Activated CD4-positive, alpha-beta T cell treated with anti-CD3 and anti-CD28 coated beads, Interleukin-2, amount 50 U/mL, for 16 hours (primary cell): ENCODE data around the gene TRPV5.

ENCODE experiments used
- DNase-seq: peaks from one replicate; pipeline ENCODE4 v3.0.0-alpha.2; 2020

Gene TRPV5

DNA sequence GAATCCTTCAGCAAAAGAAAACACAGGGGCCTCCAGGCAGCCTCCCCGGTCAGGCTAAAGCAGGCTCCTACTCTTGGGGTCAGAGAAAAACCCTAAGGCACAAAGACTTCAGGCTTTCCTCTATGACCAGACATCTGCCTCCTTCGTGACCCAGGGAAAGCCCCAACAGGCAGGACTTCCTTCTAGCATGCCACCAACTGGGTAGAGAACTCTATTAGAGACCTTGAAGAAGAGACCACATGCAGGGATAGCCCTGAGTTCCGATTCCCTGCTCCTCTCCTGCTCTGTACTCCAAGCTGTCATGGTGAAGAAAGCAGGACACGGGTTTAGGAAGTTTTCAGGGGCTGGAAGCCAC, 49.3 kb downstream of the TRPV5 start:
- no peak for DNase-seq

DNA sequence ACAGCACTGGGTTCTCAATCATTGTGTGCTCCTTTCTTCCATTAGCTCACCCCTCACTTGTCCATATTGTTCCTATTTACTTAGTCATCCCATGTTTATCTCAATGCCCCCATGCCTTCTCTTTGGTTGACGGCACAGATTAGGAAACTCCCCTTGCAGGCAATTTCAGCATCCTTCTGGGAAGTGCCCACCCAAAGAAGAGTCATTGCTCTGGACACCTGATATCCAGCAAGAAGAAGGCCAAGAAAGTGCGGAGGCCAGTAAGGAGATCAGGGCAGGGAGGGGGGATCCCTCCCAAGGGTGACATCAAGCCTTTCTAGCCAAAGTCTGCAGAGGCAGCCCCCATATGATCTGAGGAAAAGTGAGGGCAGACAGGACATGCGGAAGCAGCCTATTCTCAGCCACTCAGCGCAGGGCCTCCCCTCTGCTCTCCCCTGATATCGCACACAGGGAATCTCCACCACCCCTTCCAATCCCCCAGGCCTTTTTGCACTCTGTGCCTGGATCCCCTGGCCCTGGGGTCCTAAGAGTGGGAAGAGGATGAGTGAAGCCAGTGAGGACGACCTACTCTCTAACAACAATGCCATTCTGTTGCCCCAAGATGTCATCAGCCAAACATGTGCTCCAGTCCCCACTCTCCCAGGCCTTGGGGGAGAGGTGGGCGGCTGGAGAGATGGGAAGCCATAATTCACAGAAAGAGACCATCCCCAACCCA, 49.8 kb downstream of the TRPV5 start:
- no peak for DNase-seq

DNA sequence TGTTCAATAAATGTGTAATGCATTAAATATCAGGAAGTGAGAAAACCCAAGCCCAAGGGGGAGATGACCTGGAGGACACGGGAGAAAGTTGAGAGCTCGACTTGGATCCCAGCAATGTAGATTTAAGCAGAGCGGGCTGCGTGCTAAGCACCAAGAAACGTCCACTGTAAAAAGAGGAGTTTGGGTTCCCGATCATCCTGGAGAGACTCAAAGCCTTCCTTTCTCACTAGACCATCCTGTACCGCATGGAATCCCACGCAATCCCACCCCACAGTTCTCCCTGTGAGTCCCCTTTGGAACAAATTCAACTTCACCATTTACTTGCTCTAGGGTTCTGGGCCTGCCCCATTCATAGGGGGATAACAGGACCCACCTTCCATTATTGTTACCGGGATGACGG, 50.4 kb downstream of the TRPV5 start:
- no peak for DNase-seq

DNA sequence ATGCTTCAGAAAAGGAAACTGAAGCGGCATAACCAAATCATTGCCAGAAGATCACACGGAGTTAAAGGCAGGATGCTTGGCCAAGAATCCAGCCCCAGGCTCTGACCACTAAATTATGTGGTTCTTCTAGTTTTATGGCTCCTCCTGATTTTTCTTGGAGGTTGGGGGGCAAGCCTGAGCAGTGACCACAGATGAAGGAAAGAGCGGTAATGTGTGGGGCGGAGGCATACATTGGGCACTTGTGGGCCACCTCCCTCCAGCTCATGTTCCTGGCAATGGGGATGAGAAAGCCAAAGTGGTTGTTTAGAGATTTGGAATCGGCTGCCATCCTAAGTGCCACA, 51.2 kb downstream of the TRPV5 start:
- no peak for DNase-seq

DNA sequence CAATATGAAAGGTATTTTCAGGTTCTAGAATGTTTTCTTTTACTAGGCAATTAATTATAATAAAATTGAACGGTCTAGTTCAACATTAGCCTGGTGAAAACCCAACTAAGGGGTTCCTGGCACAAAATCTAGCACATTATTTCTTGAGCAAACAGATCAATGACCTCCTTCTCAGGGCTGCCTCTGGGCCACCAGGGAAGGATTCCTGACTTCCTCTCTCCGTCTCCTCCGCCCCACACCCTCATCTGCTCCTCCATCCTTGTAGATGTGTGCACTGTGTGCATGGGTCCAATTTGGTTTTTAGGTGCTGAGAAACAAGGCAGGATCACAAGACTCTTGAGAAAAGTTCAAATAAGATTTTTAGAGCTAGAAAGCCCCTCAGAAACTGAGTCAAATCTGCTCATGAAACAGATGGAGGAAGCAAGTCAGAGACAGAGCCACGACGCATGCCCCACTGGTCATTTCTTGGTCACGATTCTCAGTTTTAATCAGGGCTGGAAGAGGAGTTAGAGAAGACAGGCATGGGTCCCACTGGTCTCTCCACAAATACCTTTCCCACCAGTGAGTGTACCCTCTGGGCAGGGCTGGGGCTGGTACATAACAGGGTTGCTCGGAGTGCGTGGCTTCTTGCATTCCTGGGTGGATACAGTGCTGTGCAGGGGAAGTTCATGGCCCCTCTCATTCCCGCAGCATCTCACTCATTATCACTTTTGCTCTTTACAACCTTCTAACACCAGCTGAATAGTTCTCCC, 51.8 kb downstream of the TRPV5 start:
- DNase-seq = no peak

DNA sequence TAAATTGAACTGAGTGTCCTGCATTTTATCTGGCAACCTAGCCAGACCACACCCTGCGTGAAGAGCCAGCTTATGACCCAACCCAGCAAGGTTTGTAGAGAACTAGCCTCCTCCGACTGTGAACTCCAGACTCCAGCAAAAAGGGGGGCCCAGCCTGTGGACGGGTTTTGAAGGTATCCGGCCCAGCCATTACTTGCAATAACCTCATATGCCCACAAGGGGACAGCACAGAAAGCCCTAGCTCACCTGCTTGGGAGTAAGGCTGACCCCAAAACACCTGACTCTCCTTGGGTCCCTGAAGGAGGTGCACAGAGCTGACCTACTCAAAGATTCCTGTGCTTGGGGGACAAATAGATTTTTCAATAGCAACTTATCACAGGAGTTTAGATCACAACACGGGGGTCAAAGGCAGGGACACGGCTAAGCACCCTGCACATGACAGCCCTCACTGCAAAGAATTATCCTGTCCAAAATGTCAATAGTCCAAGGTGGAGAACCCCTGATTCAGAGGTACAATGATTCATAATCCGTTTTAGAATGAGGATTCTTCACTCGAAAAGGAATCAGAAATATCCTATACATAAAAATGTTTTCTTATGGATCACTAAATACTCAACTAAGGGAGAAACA, 52.6 kb downstream of the TRPV5 start:
- DNase-seq = peak; percentile 48

DNA sequence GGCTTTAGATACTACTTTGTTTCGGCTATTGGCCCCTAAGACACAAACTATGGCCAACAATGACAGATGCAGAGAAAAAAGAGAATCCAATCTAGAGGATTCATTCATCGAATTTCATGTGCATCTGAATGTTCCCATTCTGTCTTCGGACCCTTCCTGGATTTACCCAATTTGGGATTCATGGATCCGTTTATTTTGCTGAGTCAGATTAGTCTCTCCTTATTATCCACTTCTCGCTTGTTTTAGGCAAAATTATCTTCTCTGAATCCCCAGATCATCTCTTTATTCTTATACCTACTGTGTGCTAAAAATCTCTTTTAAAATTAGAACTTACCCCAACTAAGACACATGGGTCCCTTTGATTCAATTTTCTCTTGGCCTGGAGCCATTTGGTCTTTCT, 54.5 kb downstream of the TRPV5 start:
- DNase-seq = no peak

DNA sequence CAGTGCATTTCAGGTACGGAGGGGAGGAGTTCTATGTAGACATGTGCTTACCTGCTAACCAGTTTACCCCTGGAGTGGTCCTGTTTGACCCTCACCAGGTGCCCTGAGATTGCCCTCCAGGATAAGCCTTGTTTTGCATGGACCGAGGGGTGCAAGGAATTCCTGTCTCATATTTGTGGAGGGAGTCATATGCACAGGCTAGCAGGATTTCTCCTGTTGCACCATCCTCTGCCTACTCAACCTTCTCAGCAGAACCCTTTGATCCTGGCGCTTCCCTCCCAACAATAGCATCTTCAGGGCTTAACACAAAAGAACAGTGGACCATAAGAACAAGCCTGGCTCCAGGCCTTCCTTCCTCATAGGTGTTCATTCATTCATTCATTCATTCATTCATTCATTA, 55.2 kb downstream of the TRPV5 start:
- no peak for DNase-seq

DNA sequence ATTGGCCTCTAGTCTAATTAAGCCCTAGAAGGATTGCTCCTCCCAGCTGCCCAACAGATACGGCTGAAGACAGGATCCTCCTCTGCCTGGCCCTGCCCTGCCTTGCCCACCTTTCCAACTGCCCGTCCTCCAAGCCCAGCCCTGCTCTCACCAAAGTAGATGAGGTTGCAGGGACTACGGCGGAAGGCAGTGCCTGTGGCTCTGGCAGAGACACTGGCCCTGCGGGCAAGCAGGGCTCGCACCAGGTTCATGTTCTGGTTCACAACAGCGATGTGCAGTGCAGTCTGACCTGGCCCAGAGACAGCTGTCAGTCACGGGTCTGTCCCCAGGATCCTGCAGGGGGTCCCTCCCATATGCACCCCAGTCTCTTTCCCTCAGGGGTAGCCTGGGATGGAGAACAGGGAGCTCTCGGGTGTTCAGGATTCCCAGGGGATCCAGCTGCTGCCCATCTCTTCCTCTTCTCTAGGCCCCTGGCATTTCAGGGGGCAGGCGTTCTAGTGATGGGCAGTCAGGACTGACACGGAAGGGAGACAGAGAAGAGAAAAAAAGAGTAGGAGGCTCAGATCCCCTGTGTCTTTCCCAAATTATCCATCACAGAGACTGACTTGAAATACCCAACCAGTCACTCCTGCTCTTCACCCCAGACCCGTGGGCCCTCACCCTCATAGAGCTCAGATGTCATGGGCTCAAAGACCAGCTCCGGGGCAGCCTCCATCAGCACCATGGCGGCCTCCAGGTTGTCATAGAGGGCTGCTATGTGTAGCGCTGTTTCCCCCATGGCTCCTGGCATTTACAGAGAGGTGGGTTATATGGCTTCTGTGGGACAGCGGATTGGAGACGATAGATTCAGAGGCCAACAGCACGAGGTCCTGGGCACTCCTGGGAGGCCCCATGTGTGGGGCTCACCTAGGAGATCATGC, 56.3 kb downstream of the TRPV5 start:
- DNase-seq = no peak

DNA sequence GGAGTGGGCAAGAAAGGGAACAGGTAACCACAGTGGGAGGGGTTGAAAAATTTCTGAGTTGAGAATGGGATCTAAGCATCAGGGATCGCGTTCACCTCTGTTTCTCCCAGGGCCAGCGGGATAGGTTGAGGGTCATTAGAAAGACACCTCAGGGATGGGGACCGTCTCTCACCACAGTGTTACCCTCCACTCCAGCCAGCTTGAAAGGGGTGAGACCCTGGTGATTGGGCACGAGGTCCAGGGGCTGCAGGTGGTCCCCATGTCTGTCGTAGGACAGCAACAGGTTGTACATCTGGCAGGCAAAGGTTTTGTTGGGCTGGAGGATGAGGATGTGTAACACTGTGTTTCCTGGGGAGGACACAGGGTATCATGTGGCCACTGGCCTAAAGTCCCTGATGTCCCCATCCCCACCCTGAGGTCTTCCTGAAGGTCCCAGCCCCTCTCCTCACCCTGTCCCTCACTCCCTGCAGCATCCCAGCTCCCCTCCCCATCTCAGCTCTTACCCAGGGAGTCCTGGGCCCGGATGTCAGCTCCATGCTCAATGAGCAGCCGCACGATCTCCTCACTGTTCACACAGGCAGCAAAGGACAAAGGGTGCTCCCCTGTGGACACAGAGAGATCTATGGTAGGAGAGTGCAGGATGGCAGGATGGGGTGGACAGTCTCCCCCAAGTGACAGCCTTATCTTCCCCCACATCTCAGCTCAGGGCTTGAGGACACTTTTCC, 57.1 kb downstream of the TRPV5 start:
- DNase-seq = no peak

DNA sequence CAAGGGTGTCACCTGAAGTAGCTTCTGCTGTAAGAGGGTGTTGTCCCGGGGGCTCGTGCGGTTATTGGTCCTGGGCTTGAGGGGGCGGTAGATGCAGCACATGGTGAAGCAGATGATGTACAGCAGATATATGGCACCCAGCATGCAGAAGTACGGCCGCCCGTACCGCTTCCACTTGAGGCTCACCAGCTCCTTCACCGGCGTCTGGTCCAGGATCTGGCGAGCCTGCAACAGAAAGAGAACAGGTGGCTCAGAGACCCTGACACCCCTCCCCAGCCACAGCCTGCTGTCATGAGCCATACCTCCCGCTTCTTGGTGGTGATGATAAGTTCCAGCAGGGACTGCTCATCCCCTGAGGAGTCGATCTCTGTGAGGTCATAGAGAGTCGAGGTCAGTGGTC, 58.1 kb downstream of the TRPV5 start:
- DNase-seq = no peak

DNA sequence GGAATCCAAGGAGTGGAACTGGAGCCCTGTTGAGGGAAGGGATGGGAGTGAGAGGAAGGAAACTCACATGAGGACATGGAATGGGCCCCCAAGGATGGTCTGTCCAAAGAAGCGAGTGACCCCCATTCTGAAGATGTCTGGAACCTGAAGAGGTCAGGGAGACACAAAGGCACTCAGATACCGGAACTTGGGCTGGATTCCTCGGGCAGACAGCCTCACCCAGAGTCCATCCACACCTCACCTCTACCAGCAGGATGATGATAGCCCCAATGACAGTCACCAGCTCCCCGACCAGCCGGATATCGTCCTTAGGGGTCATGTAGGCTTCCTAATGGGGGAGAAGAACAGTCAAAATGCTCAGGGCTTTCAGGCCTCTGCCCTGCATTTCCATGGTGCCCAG, 58.7 kb downstream of the TRPV5 start:
- no peak for DNase-seq

DNA sequence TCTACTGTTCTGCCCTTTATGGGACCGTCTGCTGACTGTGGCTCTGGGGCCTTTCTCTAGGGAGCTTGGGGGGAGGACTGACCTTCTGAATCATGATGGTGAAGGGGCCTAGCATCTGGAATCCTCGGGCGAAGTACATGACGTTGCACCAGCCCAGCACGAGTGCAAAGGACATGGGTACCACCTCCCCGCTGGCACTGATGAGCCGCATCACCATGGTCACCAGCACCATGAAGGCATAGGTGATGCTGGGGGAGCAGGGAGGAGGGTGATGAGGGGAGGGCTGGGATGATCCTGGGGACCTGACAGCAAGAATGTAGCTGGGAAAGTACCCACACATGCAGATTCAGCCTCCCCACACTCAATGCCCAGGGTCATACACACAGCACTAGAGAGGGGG, 59.1 kb downstream of the TRPV5 start:
- no peak for DNase-seq

DNA sequence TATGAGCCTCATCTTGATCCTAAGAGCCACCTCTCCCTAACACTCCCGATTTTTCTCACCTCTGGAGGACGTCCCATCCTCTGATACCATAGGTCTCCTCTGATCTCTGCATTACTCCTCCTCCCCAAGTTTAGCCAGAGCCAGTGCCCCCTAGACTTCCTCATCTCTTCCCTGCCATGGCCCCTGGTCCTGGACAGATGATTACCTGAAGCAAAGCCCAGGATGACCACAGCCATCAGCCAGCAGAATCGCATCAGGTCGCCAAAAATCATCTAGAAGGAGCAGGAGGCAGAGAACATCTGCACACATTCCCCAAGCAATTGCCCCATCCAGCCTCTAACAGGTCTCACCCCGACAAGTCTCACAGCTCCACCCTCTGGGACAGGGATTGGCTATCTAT, 59.7 kb downstream of the TRPV5 start:
- no peak for DNase-seq

DNA sequence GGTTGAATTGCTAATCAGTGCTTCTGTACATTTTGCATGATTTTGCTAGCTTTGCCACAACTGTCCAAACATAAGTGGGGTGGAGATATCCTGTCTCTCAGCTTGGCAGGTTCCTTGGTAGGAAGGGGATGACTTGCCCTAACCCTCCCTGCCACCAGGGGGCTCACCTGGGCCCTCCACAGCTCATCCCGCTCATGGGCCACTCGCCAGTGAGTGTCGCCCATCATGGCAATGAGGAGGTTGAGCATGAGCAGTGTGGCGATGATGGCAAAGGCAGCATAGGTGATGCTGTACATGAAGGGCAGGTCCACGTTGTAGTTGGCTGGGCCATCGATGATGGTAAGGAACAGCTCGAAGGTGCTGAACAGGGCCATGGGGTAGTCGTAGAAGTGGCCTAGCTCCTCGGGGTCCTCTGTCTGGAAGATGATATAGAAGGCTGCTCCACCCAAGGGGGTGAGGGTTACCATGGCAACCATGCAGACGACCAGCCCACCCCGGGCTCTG, 60.2 kb downstream of the TRPV5 start:
- DNase-seq = peak; percentile 44

DNA sequence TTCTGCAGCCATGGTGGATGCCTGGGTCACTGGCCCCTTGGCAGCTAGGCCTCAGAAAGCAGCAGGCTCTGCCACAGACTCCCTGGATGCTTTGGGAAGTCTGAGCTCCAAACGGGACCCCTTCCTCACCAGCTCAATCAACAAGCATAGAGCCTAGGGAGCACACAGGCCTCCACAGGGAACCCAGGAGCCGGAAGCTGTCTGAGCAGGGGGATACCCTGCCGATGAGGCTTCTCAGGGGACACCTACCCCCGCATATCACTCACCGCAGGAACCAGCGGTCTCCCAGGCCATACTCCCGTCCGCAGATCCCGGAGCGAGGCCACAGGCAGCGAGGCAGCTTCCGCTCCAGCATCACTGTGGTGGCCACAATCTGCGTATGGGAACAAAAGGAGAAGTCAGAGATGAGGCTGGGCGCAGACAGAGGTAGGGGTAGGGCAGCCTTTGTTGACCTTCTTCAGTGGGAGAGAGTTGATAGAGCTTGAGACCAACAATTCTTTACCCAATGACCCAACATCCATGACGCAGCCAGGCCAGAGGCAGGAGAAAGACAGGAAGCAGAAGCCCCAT, 61.4 kb downstream of the TRPV5 start:
- DNase-seq = no peak

DNA sequence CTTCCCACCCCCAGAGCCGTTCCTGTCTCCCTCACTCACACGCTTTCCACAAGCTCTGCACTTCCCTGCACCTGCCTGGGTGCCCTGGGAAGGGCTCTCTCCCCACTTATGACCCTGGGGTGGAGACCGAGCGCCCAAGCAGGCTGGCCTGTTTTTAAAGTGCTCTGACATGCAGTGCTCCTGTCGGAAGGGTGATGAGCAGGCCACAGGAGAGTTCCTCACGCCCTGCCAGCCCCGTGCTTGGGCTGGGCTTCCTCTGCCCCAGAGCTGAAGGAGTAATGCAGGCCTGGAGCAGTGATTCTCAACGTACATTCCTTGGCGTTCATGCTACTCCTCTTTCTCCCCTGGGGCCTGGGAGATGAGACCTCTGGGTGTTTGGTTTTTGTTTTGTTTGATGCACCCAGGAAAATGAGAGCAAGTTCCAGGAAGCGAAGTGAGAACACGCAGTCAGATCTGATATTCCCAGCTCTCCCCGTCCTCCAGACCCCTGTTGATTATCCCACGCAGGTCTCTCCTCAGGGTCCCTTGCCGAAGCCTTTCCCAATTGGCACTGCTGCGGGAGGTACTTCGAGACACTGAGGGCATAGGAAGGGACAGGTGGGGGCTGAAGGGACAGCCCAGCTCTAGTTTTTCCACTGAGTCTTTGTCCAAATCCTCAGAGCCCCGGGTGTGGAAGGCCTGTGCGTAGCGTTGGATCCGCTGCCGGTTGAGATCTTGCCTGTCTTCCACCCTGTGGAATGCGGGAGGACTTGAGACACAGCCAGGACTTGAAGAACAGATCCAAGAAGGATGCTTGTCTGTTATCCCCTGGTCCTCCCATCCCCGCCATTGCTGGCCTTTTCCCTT, 62.1 kb downstream of the TRPV5 start:
- no peak for DNase-seq

DNA sequence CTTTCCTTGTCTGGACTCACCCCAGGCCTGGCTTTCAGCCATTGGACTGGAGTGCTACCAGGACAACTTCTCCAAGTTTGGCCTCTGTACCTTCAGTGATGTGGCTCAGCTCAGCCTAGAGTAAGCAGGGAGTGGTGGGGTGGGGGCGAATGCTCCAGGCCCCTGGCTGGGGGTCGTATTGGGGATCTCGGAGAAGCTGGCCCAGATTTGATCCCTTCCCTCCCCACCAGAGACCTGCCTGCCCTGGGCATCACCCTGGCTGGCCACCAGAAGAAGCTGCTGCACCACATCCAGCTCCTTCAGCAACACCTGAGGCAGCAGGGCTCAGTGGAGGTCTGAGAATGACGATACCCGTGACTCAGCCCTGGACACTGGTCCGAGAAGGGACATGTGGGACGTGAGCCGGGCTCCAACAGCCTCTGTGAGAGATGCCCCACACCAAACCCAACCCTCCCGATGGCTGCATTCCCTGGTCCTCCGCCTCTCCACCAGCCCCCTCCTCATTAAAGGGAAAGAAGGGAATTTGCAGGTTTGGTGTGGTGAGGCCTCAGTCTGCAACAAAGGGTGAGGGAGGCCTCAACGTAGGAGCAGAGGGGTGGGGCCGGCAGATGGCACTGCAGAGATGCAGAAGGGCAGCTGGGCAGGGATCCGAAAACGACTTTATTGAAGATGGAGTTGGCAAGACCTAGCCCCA, 62.8 kb downstream of the TRPV5 start:
- DNase-seq = no peak

DNA sequence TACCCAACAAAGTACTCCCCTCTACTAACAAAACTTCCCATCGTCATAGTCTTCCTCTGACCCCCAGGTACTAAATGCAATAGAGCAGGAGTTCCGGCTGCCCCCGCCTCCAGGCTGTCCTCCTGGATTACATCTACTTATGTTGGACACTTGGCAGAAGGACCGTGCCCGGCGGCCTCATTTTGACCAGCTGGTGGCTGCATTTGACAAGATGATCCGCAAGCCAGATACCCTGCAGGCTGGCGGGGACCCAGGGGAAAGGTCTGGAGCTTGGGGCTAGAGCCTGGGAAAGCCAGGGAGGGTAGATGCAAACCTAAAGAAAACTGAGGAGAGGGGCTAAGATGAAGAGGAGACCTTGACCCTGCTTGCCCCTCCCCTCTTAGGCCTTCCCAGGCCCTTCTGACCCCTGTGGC, 63.4 kb downstream of the TRPV5 start:
- DNase-seq = no peak

DNA sequence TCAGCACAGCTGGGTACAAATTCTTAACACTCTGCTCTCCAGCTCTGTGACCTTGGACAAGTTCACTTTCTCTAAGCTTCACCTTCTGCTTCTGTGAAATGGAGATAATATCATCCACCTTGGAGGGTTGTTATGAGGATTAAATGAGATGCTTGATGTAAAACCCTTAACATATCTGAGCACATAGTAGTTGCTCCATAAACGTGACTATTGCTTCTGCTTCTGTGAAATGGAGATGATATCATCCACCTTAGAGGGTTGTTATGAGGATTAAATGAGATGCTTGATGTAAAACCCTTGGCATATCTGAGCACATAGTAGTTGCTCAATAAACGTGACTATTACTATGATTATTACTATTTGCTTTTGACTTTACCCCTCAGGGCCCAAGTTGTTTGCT, 64.1 kb downstream of the TRPV5 start:
- DNase-seq = no peak
